PFSK-1 (cell line): ENCODE results near the gene ACOX3.

Source experiments
- FOXP2 ChIP-seq: optimal IDR thresholded peaks from 2 replicates; pipeline ENCODE3; 2011; ENCODE audit warnings: borderline replicate concordance, control low read depth, inconsistent platforms; ENCODE audit not compliant: insufficient read depth; ENCODE audit errors: extremely low read length, extremely low read depth
- POLR2AphosphoS5 ChIP-seq: IDR thresholded peaks from 2 replicates; pipeline ENCODE4 v1.6.1; 2012; ENCODE audit warnings: low read depth, mild to moderate bottlenecking, control low read depth, low read length, moderate library complexity
- REST ChIP-seq, 2 experiments: IDR thresholded peaks; 2 replicates each; pipeline versions ENCODE4 v1.6.1 to v1.8.0; 2011 to 2012; ENCODE audit warnings: low read depth in 2 of 2, low read length in 2 of 2, control low read depth in 1 of 2, inconsistent platforms in 1 of 2, mild to moderate bottlenecking in 1 of 2, moderate library complexity in 1 of 2; ENCODE audit not compliant: insufficient read depth in 1 of 2
- SIN3A ChIP-seq: IDR thresholded peaks from 2 replicates; pipeline ENCODE4 v1.6.1; 2012; ENCODE audit warnings: mild to moderate bottlenecking, low read length, moderate library complexity, borderline replicate concordance; ENCODE audit not compliant: insufficient read depth
- TAF1 ChIP-seq: IDR thresholded peaks from 2 replicates; pipeline ENCODE4 v1.6.1; 2012; ENCODE audit warnings: low read length, control low read depth, borderline replicate concordance; ENCODE audit not compliant: insufficient read depth

ACOX3 gene

GRCh38 chr4:8336412-8337075, 104.0 kb downstream of the ACOX3 start:
- no peak for TF ChIP-seq TAF1
- no peak for TF ChIP-seq FOXP2
- no peak for TF ChIP-seq POLR2AphosphoS5
- no peak for TF ChIP-seq REST (IDR thresholded peaks at IDR 0.05; ENCODE audit: insufficient read depth in 1 of 2, low read depth in 2 of 2, low read length in 2 of 2)
- TF ChIP-seq SIN3A, result no peak

GRCh38 chr4:8335848-8336247, 104.7 kb downstream of the ACOX3 start:
- TF ChIP-seq POLR2AphosphoS5, result no peak
- TF ChIP-seq TAF1, result no peak
- TF ChIP-seq FOXP2, result no peak
- TF ChIP-seq REST (IDR thresholded peaks at IDR 0.05; ENCODE audit: insufficient read depth in 1 of 2, low read depth in 2 of 2, low read length in 2 of 2), result no peak
- TF ChIP-seq SIN3A, result no peak

- TF ChIP-seq POLR2AphosphoS5, result no peak
- no peak for TF ChIP-seq REST (IDR thresholded peaks at IDR 0.05; ENCODE audit: insufficient read depth in 1 of 2, low read depth in 2 of 2, low read length in 2 of 2)
- no peak for TF ChIP-seq TAF1
- TF ChIP-seq FOXP2, result no peak
Measured at GRCh38 chr4:8334786-8335460, 105.6 kb downstream of the ACOX3 start.

- TF ChIP-seq FOXP2 (no peak), TAF1 (no peak), POLR2AphosphoS5 (no peak), REST (IDR thresholded peaks at IDR 0.05; ENCODE audit: insufficient read depth in 1 of 2, low read depth in 2 of 2, low read length in 2 of 2) (no peak), SIN3A (no peak)
Measured at GRCh38 chr4:8333726-8334460, 106.6 kb downstream of the ACOX3 start.
